GM19397 (cell line): ENCODE data around the gene CD200R1L.
"Not testable (repeated sequence)": the region's sequence is repeated elsewhere in the genome, so short reads cannot be mapped to it uniquely, and the experiment has no call there.

Experiments used
- ATAC-seq: cut with Tn5 transposase; IDR thresholded peaks from one replicate; pipeline ENCODE4 v1.9.1; 2021; ENCODE audit warnings: mild to moderate bottlenecking, moderate library complexity; ENCODE audit not compliant: unreplicated experiment

Gene CD200R1L, protein sequence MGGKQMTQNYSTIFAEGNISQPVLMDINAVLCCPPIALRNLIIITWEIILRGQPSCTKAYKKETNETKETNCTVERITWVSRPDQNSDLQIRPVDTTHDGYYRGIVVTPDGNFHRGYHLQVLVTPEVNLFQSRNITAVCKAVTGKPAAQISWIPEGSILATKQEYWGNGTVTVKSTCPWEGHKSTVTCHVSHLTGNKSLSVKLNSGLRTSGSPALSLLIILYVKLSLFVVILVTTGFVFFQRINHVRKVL

DNA sequence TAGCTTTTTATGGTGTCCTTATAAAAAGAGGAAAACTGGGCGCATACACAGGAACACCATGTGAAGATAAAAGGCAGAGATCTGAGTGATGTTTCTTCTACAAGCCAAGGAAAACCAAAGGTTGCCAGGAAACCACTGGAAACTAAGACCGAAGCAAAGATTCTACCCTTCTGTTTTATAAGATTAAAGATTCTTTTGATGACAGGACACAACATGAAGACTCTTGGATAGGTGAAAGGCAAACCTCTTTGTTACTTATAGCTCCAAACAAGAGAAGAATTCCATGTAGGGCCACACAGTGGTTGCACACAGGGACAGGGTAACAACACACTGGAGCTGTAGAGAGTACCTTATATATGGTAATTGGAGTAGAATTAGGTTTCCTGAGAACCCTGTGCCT lies at the start of gene CD200R1L:
Gene CD200R1L (minus strand): TSS at position 101 of the 400 bp plus-strand sequence. CDS start 17,497 bp downstream, outside the sequence.
- no peak for ATAC-seq

- no peak for ATAC-seq
These were observed 47.6 kb upstream of the CD200R1L start for GRCh38 chr3:112894258-112894657.

DNA sequence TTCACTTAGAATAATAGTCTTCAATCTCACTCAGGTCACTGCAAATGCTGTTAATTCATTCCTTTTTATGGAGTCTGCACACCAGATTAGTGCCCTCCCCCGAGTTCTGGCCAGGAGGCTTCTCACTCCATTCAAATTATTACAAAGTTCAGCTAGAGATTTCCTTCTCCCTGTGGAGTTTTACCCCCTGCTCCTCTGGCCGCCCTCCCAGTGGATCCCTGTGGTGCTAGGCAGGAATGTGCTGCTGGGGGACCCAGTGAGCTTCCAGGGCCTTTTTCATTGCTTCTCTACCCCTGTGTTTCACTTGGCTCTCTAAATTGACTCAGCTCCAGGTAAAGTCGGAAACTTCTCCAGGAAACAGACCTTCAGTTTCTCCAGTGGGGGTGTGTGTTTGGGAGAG lies 42.7 kb upstream of the CD200R1L start:
- no peak for ATAC-seq

DNA sequence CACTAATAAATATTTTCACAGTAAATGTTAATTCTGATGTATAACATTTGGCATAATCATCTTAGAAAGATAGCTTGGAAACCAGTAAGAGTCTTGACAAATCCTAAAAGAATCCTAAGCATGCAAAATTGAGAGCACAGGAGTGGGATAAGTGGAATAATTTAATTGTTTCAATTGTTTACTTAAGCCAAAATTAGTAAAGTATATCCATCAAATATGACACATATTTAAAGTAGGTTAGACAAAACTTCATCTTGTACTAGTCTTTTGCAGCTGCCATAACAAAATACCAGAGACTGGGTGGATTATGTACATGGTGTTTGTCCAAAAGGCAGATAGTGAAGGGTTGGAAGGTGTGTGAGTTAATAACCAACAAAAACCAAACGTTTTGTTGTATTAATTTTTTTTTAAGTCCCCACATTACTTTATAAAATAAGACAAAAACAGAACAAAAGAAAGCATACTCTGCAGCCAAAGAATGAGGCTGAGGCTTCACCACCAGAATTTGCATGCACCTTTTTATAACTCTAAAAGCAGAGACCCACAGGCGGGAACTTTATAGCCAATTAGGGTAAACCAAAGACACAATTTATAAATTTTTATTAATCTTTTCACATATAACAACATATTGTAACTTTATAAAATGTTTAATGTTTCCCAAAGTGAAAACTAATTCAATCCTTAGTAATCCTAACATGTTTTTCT lies 41.9 kb upstream of the CD200R1L start:
- no peak for ATAC-seq

GRCh38 chr3:112884678-112885290 lies 38.1 kb upstream of the CD200R1L start:
- ATAC-seq = no peak

- no peak for ATAC-seq
These were observed 35.2 kb upstream of the CD200R1L start for GRCh38 chr3:112881891-112882290.

- ATAC-seq = no peak
These were observed 28.9 kb upstream of the CD200R1L start for GRCh38 chr3:112875561-112875960.

DNA sequence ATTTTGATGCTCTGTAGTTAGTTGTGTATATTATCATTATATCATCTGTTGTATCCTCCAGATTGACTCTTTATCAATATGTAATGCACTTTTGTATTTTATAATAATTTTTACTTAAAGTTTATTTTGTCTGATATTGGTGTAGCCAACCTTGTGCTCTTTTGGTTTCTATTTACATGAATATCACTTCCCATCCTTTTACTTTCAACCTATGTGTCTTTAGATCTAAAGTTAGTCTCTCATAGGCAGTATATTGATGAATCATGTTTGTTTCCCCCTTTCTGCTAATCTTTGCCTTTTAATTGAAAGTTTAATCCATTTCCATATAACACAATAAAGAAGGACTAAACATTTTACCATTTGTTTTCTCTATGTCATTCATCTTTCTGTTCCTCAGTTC lies 28.1 kb upstream of the CD200R1L start:
- no peak for ATAC-seq

GRCh38 chr3:112873632-112874031 lies 27.0 kb upstream of the CD200R1L start:
- no peak for ATAC-seq

GRCh38 chr3:112871735-112872134 lies 25.1 kb upstream of the CD200R1L start:
- ATAC-seq = no peak

DNA sequence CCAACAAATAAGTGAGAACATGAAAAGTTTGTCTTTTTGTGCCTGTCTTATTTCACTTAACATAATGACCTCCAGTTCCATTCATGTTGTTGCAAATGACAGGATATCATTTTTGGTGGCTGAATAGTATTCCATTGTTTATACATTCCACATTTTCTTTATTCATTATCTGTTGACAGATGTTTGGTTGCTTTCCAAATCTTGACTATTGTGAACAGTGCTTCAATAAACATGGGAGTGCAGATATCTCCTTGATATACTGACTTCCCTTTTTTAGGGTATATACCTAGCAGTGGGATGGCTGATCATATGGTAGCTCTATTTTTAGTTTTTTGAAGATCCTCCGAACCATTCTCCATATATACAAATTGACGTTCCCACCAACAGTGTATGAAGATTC lies 19.1 kb upstream of the CD200R1L start:
- ATAC-seq = no peak

GRCh38 chr3:112860898-112861297 lies 14.2 kb upstream of the CD200R1L start:
- ATAC-seq = no peak

- no peak for ATAC-seq
These were observed 11.9 kb upstream of the CD200R1L start for GRCh38 chr3:112858410-112859069.

DNA sequence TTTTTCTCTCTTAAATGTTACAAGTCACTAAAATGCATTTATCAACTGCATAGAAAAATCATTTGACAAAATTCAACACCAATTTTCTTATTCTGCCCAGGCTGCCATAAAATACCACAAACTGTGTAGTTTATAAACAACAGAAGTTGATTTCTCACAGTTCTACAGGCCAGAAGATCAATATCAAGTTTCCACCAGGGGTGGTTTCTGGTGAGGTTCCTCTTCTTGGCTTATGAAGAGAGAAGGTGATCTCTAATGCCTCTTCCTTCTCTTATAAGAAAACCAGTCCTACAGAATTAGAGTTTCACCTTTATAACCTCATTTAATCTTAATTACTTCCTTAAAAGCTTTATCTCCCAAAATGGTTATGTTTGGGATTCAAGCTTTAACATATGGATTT lies 10.9 kb upstream of the CD200R1L start:
- ATAC-seq = no peak

- ATAC-seq = no peak
These were observed 9.9 kb upstream of the CD200R1L start for GRCh38 chr3:112856537-112856936.

- no peak for ATAC-seq
These were observed 9.2 kb upstream of the CD200R1L start for GRCh38 chr3:112855883-112856282.

- ATAC-seq = not testable (repeated sequence)
These were observed 8.4 kb upstream of the CD200R1L start for GRCh38 chr3:112855074-112855473.

- no peak for ATAC-seq
These were observed 1.5 kb upstream of the CD200R1L start for GRCh38 chr3:112848196-112848595.

GRCh38 chr3:112847692-112848091 lies 1.0 kb upstream of the CD200R1L start:
- peak; percentile 86 for ATAC-seq

DNA sequence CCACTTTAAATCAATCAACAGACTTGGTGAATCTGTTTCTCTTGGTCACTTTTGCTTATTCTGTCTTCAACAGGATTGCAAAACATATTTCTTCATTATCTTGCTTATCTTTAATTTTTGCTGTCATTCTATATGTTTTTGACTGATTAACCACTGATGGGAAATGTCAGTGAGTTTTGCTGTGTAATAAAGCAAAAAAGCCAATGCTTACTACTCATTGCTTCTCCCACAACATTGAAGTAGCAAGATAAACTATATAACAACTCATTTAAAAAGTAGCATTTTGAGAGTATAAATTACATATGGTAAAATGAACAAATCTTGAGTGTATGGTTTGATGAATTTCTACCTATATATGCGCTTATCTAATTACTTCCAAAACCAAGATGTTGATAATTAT lies 892 bp downstream of the CD200R1L start:
- ATAC-seq = no peak

GRCh38 chr3:112829046-112829445 lies 17.6 kb downstream of the CD200R1L start:
- ATAC-seq = no peak
